Nephron progenitor cell (in vitro differentiated cells): ENCODE results near the gene ME2.

ENCODE experiments used
- DNase-seq: peaks from one replicate; pipeline ENCODE4 v3.0.0; 2021
- H3K27ac Mint-ChIP-seq: 2 replicates; pipeline ENCODE4 v1.8.0; 2021; ENCODE audit warnings: mild to moderate bottlenecking, moderate library complexity, mixed read lengths
- H3K27me3 Mint-ChIP-seq: 2 replicates; pipeline ENCODE4 v1.8.0; 2021; ENCODE audit warnings: mild to moderate bottlenecking, low read depth, mixed read lengths; ENCODE audit not compliant: poor library complexity
- H3K36me3 Mint-ChIP-seq: 2 replicates; pipeline ENCODE4 v1.8.0; 2021; ENCODE audit warnings: low read depth, mixed read lengths
- H3K4me1 Mint-ChIP-seq: 2 replicates; pipeline ENCODE4 v1.8.0; 2021; ENCODE audit warnings: mixed read lengths
- H3K4me3 Mint-ChIP-seq: 2 replicates; pipeline ENCODE4 v1.8.0; 2021; ENCODE audit warnings: mild to moderate bottlenecking, moderate library complexity, mixed read lengths
- H3K9me3 Mint-ChIP-seq: 2 replicates; pipeline ENCODE4 v1.8.0; 2021; ENCODE audit warnings: mild to moderate bottlenecking, moderate library complexity, mixed read lengths
- CTCF ChIP-seq: fragments of 200-600 bp; sonication (generic); IDR thresholded peaks from 2 replicates; pipeline ENCODE4 v1.5.0; 2021; ENCODE audit warnings: antibody characterized with exemption

The ME2 gene

GRCh38 chr18:50848061-50848551, 30.8 kb upstream of the ME2 start:
- Mint-ChIP-seq H3K27ac (no peak overlapping the region), H3K27me3 (peaks cover 7% of the 10 kb centered on the region), H3K9me3 (peaks cover 5% of the 10 kb centered on the region), H3K4me1 (peaks cover 16% of the 10 kb centered on the region), H3K36me3 (no peaks in the 10 kb centered on the region), H3K4me3 (no peak overlapping the region)
- no peak for TF ChIP-seq CTCF
- no peak for DNase-seq

GRCh38 chr18:50848991-50849390, 29.9 kb upstream of the ME2 start:
- H3K27me3 Mint-ChIP-seq: peaks cover 7% of the 10 kb centered on the region
- no peaks in the 10 kb centered on the region for H3K36me3 Mint-ChIP-seq
- H3K9me3 Mint-ChIP-seq: peaks cover 5% of the 10 kb centered on the region
- peaks cover 21% of the 10 kb centered on the region for H3K4me1 Mint-ChIP-seq
- no peak overlapping the region for H3K4me3 Mint-ChIP-seq
- DNase-seq: no peak
- no peak overlapping the region for H3K27ac Mint-ChIP-seq
- TF ChIP-seq CTCF: no peak

- Mint-ChIP-seq H3K4me1 (peaks cover 25% of the 10 kb centered on the region), H3K27me3 (peaks cover 7% of the 10 kb centered on the region), H3K36me3 (no peaks in the 10 kb centered on the region), H3K27ac (no peak overlapping the region), H3K4me3 (no peak overlapping the region), H3K9me3 (peaks cover 5% of the 10 kb centered on the region)
- DNase-seq: no peak
- no peak for TF ChIP-seq CTCF
These were observed 29.5 kb upstream of the ME2 start for GRCh38 chr18:50849419-50849821.

- Mint-ChIP-seq H3K27ac (peak overlapping the region; percentile 38), H3K4me1 (peaks cover 30% of the 10 kb centered on the region), H3K36me3 (no peaks in the 10 kb centered on the region), H3K9me3 (peaks cover 5% of the 10 kb centered on the region), H3K4me3 (no peak overlapping the region), H3K27me3 (peaks cover 7% of the 10 kb centered on the region)
- DNase-seq: no peak
- no peak for TF ChIP-seq CTCF
These were observed 28.4 kb upstream of the ME2 start for GRCh38 chr18:50850307-50851065.

- H3K4me3 Mint-ChIP-seq: no peak overlapping the region
- peak overlapping the region; percentile 75 for H3K27ac Mint-ChIP-seq
- peaks cover 5% of the 10 kb centered on the region for H3K9me3 Mint-ChIP-seq
- peaks cover 48% of the 10 kb centered on the region for H3K4me1 Mint-ChIP-seq
- no peak for TF ChIP-seq CTCF
- no peaks in the 10 kb centered on the region for H3K36me3 Mint-ChIP-seq
- DNase-seq: no peak
- peaks cover 6% of the 10 kb centered on the region for H3K27me3 Mint-ChIP-seq
These were observed 25.1 kb upstream of the ME2 start for GRCh38 chr18:50853863-50854271.
